HG03066 (cell line): ENCODE data around the gene MBOAT7.

Experiments used
- ATAC-seq: cut with Tn5 transposase; IDR thresholded peaks from one replicate; pipeline ENCODE4 v1.9.1; 2021; ENCODE audit warnings: low read depth; ENCODE audit not compliant: unreplicated experiment

Gene MBOAT7

DNA sequence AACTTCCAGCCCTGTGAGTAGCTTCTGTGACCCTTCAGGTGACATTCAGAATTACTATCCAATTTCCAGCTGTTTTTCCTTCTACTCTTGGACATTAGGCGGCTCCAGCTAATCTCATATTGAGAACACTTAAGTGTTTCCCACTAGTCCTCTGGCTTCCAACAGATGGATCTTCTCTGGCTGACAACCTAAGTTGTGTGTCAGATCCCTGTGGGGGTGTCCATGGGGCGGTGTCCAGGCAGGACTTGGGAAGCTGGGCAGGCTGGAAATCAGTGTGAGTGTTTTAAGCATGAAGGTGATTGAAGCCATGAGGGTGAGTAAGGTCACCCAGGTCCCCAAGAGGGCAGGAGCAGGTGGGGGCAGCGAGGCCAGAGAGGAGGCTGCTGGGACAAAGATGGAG is 41.7 kb downstream of the MBOAT7 start:
- no peak for ATAC-seq

DNA sequence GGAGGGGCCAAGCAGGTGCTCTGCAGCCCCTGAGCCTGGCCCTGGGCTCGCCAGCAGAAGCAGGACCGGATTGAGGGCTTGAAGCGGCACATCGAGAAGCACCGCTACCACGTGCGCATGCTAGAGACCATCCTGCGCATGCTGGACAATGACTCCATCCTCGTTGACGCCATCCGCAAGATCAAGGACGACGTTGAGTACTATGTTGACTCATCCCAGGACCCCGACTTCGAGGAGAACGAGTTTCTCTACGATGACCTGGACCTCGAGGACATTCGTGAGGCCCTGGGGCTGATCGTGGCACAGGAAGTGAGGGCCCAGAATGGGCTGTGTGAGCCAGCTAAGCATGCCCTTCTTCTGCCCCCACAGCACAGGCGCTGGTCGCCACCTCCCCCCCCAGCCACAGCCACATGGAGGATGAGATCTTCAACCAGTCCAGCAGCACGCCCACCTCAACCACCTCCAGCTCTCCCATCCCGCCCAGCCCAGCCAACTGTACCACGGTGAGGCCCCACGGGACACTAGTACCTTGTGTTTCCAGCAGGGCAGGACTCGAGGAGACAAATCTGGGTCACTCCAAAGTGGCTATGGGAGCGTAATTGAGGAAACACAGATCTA is 43.7 kb downstream of the MBOAT7 start:
- ATAC-seq, result no peak

DNA sequence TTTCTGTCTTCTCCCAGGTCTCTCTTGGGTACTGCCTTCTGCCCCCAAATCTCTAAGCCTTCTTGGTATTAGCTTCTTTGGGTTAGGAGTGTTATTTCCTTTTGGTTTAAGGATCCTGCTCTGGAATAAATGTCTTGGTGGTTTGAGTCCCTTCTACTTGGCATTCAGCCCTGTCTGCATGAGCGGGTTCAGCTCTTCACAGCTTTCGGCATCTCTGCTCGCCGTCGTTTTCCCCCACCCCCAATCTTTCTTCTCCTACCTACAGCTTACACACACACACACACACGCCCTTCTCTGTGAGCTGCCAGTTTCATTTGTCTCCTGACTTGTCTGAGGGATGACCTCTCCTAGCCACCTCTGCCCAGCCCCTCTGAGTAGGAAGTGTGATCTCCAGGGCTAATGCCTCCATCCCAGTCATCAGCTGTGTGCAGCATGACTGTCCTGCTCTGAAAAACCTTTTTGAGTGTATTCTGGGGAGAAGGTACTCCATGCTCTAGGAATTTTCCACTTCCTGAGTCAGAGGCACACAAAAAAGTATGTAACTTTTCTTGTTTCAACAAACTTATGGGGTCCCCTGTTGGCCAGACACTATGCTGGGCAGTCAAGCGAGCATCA is 47.1 kb downstream of the MBOAT7 start:
- ATAC-seq, result no peak

DNA sequence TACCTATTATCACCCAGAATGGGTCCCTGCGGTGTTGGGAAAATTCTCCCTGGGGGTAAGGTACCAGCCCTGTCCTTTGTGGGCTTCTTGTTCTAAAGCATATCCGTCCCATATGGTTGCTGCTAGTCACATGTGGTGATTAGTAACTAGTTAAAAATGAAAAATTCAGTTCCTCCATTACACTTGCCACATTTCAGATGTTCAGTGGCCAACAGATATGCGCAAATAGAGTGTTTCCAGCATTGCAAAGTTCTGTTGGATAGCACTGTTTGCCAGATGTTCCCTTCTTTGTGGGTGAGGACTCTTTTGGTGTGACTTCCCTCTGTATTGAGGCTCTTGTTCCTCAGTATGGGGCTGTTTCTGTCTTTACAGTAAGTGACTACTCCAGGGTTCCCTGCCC is 48.0 kb downstream of the MBOAT7 start:
- no peak for ATAC-seq

DNA sequence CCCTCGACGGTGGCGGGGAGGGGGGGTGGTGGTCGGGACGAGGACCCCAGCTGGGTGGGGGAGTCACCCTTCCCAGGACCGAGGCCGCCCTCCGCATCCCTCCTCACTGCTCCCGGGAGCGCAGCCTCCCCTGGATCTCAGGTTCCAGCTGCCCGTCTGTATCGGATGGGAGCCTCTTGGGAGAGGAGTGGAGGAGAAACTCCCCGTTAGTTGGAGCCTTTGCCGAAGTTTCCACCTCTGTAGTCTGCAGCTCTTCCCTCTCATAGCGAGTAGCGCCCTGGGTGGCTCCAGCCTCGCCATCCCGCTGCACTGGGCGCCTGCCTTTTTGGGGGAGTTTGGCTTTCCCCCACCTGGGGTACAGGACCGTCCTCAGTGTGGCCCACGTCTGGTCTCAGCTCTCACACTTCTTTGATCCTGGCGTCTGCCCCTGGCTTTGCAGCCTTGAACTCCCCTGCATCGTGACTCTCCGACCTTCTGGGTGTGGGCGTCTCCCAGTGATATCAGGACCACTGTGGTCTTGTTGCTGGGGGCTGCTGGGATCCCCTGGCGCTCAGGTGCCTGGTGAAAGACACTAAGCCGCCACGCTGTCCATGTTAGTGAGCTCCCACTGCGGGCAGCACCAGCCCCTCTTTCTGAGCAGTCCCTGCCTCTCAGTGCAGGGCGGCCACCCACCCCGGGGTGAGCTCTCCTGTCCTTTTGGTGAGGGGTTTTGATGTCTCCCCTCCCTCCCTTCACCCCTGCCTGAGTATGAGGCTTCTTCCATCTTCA is 50.7 kb downstream of the MBOAT7 start:
- no peak for ATAC-seq

DNA sequence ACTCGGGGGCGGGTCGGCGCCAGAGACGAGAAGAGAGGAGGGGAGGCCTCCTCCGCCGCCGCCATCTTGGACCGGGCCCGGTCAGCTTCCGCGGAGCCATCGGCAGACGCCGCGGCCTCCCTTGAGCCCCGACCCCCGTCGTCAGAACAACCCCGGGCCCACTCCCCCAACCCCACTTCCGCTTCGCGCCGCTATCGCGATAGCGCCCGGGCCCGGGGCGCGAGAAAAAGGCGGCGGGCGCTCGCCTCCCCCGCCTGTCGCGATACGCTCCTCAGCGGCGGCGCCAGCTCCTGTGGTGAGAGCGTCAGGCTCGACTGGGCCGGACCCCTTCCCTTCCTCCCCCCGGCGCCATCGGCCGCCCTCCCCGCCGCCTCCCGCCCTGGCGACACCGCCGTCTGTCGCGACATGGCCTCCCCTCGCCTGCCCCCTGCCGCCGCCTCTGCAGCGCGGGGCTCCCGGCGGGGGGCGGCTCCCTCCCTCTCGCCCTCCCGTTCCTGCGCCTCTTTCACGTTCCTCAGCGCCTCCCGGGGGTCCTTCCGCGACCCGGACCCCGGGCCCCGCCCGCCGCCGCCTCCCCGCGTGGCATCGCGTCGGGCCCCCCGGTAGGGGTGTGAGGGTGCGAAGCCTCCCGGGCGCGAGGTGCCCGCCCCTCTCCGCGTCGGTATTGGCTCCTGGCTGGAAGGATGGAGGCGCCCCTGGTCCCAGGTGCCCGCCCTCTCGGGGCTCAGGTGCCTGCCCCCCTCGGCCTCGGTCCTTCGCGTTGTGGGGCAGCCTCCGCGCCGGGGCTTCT is 51.5 kb downstream of the MBOAT7 start, which contains the start of gene CNOT3:
Gene CNOT3 (plus strand): TSS at position 64 of the 790 bp plus-strand sequence. CDS start 5,217 bp downstream, outside the sequence.
- ATAC-seq, result no peak

DNA sequence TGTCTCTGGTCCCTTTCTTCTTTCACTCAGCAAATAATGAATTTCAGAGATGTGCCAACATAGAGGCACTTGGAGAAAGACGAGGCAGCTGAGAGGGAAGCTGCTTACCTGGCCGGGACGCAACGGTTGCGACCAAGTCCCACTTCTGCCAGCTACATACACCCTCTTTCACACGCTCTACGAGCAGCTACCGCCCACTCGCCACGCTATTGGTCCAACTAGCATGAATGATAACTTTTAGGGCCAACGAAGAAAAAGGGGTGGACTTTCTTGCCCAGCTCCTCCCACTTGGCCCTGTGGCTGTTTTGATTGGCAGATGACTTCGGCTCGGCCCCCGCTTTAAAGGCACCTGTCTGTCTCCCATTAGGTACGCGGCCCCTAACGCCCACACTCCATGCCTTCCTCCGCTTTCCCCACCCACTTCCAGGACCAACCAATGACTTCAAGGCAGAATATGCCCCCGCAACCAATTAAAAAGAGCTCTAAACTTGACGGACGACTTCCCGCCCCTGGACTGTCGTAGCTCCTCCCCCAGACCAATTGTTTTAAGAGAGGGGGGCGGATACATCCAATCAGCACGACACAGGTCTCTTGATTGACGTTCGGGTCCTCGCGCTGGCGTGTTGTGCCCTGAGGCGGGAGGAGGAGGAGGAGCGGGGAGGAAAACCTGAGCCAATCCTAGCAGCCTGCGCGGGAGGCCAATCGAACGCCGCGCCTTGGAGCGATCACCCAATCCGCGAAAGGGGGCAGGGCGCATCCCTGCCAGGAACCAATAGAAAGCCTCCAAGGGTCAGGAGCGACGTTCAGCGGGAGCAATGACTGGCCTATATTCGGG is 52.3 kb downstream of the MBOAT7 start:
- ATAC-seq, result peak; percentile 73

DNA sequence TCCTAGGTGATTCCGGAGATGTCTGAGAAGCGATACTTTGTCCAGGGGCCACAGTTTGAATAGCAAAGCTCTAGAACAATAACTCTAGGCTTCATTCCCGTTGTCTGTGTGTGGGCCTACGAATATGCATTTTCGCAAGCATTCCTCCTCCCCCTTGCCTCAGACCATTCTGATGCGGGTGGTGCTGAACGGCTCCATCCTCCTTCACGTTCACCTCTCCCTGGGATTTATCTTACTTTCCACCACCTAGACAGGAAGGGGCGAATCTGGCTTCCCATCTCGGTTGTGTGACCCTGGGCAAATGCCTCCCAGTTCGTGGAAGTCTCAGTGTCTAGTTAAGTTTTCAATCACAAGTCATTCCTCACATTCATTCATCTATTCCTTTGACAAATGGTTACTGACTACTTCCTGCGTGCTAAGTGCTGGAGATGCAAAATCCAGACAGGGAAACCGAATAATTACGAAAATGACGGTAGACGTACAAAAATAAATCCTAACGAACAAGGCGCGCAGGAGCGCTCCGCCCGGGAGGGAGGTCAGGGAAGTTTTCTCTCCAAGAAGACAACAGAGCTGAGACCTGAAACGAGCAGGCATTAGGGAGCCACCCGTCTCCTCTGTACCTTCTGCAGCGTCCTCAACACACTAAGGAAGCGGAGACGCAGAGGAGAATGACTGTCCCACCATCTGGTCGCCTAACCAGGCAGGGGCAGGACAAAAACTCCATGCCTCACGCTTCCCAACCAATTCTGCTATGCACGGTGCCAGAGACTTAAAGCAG is 53.1 kb downstream of the MBOAT7 start:
- no peak for ATAC-seq

DNA sequence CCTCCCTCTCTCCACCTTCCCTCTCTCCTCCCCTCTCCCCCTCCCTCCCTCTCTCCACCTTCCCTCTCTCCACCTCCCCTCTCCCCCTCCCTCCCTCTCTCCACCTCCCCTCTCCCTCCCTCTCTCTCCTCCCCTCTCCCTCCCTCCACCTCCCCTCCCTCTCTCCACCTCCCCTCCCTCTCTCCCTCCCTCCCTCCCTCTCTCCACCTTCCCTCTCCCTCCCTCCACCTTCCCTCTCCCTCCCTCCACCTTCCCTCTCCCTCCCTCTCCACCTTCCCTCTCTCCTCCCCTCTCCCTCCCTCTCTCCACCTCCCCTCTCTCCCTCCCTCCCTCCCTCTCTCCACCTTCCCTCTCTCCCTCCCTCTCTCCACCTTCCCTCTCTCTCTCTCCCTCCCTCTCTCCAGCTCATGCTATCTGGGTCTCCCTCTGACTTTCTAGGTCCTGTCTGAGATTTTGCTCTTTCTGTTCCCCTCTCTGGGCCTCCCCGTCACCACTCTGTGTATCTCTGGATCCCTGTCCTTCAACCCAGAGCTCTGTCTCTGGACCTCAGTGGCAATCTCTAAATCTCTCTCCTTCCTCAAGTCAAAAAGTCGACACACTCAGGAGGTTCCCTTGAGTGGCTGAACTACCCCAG is 55.3 kb downstream of the MBOAT7 start:
- ATAC-seq, result no peak

DNA sequence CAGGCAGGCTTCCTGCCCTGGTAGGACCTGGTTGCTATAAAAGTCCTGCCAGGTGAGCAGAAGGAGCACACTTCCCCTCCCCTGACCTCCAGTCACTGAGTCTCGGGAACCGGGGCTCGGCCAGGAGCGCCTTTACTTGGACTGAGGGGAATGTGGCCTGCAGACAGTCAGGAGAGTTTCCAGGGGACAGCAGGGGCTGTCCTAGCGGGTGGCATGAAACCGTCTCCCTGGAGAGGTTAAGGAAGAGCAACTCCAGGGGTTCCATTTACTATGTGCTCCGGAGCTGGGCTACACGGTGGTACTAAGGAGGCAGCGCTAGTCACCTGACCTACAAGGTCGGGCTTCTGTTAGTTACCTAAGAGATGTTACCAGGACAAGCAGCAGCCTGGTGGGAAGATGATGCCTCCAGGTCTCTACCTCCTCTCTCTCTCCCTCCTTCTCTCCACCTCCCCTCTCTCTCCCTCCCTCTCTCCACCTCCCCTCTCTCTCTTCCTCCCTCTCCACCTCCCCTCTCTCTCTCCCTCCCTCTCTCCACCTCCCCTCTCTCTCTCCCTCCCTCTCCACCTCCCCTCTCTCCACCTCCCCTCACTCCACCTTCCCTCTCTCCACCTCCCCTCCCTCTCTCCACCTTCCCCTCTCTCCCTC is 55.9 kb downstream of the MBOAT7 start:
- no peak for ATAC-seq

DNA sequence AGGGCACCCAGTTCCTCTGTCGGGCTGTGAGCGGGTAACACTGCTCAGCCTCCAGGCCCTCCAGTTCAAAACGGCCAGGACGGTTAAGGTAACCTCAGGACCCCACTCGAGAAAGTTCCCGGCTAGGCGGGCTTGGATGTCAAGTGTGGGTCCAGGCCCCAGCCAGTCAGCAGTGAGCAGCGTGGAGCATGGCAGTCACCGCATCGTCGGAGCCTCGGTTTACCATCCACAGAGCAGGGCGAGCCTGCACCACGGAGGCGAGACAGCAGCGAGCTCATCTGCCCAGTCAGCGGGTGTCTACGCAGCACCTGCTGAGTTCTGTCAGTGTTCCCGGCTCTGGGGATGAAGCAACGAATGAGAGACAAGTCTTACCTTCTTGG is 59.8 kb downstream of the MBOAT7 start:
- ATAC-seq, result no peak

DNA sequence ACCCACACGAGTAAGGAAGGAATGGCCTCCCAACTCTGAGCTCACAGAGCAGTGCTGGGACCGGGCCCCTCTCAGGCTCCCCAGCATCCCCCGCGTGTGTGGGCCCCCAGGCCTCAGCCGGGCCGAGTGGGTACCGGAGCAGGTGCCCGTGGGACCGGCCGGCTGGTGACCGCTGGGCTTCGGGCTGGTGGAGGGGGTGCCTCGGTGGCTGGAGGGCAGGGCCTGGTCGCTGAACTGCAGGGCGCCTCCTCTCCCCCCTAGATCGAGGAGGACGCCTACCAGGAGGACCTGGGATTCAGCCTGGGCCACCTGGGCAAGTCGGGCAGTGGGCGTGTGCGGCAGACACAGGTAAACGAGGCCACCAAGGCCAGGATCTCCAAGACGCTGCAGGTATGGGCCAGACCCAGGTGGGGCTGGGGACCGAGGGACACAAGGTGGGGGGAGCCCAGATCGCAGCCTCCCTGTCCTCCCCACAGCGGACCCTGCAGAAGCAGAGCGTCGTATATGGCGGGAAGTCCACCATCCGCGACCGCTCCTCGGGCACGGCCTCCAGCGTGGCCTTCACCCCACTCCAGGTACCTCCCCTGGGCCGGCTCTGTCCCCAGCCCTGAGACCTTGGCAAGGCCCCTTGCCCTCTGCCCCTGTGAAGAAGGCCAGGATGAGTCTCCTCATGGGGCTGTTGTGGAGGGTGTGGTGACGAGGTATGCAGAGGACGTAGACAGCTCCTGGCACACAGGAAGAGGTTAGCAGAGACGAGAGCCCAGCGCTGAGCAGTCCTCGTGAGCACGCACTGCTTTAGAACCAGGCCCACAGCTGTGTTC is 60.4 kb downstream of the MBOAT7 start:
- no peak for ATAC-seq

DNA sequence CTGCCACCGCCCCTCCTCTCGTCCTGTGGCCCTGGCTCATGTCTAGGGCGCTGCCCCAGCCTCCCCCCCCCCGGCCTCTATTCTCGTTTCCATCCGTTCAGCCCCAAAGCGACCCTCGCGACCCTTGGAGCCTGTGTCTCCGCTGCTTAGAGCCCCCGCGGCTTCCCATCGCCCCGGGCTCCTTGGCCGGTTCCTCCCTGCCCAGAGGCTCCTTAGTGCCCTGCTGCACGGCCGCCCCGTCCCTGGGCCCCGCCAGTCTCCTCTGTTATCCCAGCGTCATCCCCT is 61.0 kb downstream of the MBOAT7 start:
- no peak for ATAC-seq

DNA sequence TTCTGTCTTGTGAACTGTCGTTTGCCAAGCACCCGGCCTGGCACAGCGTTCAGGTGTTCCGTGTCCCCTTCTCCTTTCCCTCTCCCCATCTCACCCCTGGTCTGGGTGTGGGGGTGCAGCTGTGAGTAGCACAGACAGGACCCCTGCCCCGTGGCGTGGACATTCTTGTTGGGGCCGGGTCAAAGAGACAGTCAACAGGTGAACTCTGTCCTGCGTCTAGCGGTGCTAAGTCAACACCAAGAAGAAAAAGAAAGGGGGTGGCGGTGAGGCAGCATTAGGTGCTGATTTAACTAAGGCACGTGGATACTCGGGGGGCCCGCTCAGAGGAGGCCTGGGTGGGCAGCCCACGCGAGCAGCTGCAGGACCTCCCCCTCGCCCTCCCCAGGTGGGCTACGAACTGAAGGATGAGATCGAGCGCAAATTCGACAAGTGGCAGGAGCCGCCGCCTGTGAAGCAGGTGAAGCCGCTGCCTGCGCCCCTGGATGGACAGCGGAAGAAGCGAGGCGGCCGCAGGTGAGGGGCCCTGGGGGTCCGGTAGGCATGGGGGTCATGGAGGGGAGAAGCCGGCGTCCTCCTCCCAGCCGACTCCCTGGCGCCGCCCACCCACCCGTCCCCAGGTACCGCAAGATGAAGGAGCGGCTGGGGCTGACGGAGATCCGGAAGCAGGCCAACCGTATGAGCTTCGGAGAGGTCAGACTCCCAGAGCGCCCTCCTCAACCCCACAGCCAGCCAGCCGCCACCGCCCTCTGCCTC is 61.5 kb downstream of the MBOAT7 start:
- ATAC-seq, result no peak

DNA sequence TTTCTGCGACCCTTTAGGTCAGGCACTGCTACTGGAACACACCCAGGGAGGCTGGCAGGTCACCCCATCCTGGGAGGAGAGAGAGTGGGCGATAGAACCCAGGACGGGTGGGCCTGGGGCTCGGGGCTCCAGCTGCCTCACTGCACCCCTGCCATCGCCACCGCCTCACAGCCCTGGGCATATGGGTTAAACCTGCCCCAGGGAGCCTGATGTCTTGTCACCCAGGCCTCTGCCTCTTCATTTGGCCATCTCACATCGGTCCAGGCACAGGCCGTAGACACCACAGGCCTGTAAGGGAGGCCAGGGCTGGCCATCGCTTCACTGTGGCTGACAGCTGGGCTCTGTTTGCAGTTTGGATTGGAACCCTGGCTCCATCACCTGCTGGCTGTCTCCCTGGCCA is 63.7 kb downstream of the MBOAT7 start:
- no peak for ATAC-seq

DNA sequence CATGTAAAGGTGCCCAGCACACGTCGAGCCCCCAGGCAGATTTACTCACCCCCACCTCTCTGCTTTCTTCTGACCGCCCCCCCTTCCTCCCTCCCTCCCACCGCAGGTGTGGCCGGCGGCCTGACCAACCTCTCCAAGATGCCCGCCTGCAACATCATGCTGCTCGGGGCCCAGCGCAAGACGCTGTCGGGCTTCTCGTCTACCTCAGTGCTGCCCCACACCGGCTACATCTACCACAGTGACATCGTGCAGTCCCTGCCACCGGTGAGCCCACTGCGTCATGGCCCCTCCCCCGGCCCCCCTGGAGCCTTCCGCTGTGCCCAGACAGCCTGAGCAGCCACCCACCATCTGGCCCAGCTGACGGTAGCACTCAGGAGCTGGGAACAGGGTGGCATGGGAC is 65.0 kb downstream of the MBOAT7 start:
- ATAC-seq, result no peak

DNA sequence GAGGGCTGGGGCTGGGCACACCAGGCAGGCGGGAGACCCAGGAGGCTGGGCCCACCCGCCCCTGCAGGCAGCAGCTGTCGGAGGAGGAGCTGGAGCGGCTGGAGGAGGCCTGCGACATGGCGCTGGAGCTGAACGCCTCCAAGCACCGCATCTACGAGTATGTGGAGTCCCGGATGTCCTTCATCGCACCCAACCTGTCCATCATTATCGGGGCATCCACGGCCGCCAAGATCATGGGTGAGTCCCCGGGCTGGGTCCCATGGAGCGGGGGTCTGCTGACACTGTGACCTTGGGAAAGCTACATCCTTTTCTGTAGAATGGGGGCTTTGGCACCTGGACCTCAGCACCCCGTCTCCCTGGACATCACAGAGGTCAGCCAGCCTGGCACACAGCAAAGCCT is 65.7 kb downstream of the MBOAT7 start:
- no peak for ATAC-seq
